ENCODE results near the gene LHX3.

LHX3 gene

GRCh38 chr9:136209232-136209631 is 4.3 kb upstream of the LHX3 start:
- DNase-seq (ENCODE audit: low read depth in 3 of 3), result no peak

- DNase-seq (ENCODE audit: low read depth in 3 of 3), result no peak
These were observed 3.7 kb upstream of the LHX3 start for GRCh38 chr9:136208675-136209074.

GRCh38 chr9:136207616-136208015 is 2.7 kb upstream of the LHX3 start:
- DNase-seq (ENCODE audit: low read depth in 3 of 3), result no peak

GRCh38 chr9:136206602-136207275 is 1.8 kb upstream of the LHX3 start:
- no peak for DNase-seq (ENCODE audit: low read depth in 3 of 3)

- no peak for DNase-seq (ENCODE audit: low read depth in 3 of 3)
These were observed 722 bp upstream of the LHX3 start for GRCh38 chr9:136205707-136205992.

GRCh38 chr9:136204145-136204805 is 653 bp downstream of the LHX3 start:
- no peak for DNase-seq (ENCODE audit: low read depth in 3 of 3)

DNA sequence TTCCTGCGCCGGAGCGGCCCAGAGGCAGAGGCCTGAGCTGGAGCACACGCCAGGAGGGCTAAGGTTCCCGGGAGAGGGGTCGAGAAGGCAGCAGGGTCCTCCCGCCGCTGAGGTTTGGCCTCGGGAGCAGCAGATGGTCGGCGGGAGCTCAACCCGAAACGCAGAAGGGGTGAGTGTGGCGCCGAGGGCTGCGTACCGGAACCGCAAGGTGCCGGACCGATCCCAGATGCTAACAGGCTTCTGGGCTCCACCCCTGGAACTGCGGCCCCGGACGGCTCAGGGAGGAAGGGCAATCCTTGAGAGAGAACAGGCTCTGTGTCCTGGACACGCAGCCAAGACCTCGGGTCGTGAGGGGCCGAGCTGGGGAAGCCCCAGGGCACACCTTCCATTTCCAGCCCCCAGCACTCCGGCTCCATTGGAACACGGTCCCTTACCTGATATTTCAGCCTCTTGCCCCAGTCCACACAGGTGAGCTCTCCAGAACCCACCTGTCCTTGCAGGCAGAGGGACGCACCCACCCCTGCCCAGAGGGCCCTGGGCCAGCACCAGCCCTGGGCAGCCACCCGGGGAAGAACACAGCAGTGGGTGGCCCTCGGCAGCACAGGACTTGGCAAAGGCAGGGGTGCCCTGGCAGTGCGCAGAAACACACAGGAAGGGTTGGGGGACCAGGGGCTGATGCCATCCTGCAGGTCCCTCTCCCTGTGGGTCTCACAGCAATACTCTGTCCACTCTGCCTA is 1.4 kb downstream of the LHX3 start:
- DNase-seq (ENCODE audit: low read depth in 3 of 3), result no peak

DNA sequence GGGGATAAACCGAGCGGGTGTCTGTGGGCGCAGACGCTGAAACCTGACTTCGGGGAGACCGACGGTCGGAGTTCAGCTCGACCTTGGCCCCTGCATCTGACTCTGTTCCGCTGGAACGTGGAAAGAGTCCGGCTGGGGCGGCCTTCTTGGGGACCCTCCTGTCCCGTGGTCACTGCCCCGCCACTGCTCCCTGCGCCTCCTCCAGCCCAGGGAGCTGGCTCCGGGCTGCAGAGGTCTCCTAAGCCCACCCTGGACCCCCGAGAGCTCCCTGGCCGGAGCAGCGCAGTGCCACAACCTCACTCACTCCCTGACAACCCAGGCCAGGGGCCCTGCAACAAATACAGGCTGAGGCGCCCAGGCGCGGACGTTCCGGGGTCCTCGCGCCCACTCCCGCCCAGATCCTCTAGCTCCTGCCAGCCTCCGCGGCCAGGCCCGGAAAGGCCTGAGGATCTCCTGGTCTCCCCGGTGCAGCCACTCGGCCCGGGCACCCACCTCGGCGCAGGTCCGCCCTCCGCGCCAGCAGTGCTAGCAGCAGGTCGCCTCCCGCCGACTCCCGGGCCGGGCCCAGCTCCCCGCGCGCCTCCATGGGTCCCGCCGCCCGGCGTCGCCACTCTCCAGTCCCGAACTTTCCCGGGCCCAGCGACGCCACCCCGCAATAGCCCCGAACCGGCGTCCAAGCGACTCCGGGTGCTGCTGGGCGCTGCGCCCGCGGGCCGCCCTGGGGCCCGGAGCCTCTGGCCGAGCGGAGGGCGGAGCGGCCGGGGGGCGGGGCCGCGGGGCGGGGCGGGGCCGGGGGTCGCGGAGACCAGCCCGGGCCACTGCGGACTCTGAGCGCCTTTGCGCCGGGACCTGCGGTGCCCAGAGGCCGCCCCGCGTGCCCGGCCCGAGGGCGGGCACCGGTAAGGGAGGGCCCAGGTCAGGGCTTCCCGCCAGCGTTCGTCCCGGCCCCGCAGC is 2.2 kb downstream of the LHX3 start:
- DNase-seq (ENCODE audit: low read depth in 3 of 3), result no peak

DNA sequence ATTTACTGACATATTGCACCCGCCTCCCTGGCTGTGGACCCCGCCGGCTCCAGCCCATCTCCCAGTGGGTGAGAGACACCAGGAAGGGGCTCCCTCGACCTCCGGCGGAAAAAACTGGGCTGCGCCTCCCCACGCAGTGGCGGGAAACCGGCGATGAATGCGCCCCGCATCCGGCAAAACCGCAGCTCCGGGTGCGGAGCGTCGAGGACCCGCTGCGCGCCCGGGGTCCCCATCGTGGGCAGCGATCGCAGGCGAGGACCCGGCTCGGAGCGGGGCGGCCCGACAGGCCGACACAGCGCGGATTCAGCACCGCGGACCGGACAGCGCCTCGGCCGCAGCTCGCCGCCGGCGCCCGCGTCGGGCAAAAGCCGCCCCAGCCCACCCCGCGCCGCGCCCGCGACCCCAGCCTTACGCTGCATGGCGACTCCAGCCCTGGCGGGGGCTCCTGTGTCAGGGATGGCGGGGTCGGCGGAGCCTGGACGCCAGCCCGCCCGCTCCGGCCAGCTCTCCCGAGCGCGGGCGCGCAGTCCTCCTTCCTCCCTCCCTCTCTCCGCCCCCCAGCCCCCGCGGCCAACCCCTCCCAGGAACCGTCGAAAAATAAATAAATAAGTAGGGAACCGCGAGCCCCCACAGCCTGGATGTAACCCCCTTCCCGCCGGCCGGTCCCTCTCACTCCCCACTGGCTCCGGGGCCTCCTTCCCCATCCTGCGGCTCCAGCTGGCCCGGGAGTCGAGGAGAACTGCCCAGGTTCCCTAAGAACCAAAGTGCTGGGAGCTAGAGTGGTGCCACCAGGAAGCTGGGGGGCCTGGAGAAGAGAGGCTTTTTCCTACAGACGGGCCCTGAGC is 3.1 kb downstream of the LHX3 start:
- no peak for DNase-seq (ENCODE audit: low read depth in 3 of 3)

DNA sequence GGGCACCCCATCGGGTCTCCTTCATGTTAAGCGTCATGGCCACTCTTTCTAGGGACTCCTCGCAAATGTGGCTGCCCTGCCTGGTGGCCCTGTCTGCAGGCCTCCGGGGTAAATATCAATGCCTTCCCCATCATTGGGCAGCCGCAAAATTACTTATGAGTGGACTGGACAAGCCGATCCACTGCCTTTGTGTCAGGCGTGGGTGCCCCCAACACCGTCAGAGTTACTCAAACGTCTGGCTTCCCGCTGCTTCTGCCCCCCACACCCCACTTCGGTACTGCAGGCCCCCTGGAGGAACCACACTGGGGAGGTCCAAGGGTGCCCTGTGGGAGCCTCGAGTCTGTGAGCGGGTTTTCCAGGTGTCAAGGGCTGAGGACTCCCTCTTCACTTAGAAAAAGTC is 3.8 kb downstream of the LHX3 start:
- DNase-seq (ENCODE audit: low read depth in 3 of 3), result no peak

DNA sequence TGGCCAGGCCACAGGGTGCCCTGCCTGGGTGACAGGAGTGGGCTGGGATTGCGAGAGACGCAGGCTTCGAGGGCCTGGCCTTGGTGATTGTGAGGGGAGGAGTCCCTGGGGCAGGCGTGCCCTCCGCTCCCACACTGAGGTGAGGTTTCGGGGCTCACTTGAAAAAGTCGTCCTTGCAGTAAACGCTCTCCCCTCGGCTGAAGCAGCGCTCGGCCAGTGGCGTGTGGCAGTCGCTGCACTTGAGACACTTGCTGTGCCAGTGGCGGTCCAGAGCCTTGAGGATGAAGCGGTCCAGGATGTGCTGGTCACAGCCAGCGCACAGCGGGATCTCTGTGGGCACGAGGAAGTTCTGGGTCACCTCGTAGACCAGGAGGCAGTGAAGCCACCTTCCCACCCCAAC is 4.5 kb downstream of the LHX3 start:
- DNase-seq (ENCODE audit: low read depth in 3 of 3), result no peak

- DNase-seq (ENCODE audit: low read depth in 3 of 3), result no peak
These were observed 5.3 kb downstream of the LHX3 start for GRCh38 chr9:136199391-136200288.

- DNase-seq (ENCODE audit: low read depth in 3 of 3), result no peak
These were observed 6.3 kb downstream of the LHX3 start for GRCh38 chr9:136198605-136199083.

- no peak for DNase-seq (ENCODE audit: low read depth in 3 of 3)
These were observed 6.9 kb downstream of the LHX3 start for GRCh38 chr9:136197930-136198604.

DNA sequence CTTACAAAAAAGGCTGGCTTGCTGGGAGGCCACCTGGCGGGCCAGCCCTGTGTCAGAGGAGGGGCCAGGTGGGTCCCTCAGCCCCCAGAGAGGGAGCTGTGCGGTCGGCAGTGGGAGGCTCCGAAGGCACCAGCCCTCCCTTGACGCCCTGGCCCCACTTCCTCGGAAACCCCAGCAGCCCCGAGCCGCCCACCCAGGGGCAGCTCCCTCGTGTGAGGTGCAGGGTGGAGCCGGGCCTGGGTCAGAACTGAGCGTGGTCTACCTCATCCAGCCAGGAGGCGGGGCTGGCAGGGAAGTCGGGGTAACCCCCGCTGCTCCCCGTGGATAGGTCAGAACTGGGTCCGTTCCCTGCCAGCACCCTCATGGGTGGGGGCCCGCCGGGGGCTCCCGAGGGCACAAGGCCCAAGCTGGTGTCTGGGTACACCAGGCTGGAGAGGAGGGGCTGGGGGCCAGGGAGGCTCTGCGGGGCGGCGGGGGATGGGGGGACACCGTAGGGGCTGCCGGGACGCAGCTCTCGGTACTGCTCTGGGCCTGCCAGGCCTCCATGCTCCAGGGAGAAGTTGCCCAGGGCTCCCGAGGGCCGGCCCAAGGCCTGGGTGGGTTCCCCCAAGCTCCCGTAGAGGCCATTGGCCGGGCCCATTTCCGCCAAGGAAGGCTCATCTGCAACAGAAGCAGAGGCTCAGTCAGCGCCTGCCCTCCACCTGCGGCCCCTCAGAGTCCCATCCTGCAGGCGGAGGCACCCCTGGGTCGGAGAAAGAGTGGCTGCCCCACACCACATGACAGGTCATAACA is 7.6 kb downstream of the LHX3 start:
- DNase-seq (ENCODE audit: low read depth in 3 of 3), result no peak

DNA sequence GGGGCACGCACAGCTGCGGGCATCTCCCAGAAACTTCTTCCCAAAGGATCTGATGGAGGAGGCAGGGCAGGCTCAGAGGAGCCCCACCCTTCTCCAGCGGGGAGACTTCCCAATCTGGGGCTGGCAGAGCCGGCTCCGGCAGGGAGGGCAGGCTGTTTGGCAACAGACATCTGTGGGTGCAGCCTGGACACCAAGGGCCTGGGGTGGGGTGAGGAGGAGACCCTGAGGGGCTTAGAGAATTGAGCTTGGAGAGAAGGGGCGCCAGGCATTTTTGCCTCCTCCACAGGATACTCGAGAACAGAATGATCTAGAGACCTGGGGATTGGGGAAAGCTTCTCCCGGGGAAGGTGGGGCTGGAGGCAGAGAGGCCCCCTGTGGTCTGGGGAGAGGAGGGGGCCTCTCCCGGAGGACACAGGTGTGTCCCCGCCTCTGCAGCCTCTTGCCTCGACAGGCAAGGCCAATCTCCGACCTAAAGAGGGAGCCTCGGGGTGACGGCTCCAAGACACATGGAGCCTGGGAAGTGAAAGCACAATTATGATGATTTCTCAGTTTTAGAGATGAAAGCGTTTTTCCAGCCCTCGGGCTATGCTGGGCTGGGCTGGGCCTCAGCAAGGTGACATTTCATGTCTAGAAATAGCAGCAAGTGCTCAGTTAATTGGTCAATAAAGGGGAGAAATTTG is 8.4 kb downstream of the LHX3 start:
- DNase-seq (ENCODE audit: low read depth in 3 of 3), result no peak

GRCh38 chr9:136194540-136194939 is 10.4 kb downstream of the LHX3 start:
- DNase-seq (ENCODE audit: low read depth in 3 of 3), result no peak

GRCh38 chr9:136193891-136194279 is 11.0 kb downstream of the LHX3 start:
- no peak for DNase-seq (ENCODE audit: low read depth in 3 of 3)

Measured in stimulated activated CD4-positive, alpha-beta T cell treated with anti-CD3 and anti-CD28 coated beads, TNF-alpha, amount 100 ng/mL, for 24 hours (primary cell).